Measurements from ENCODE around the gene C16orf74.

C16orf74 gene

DNA sequence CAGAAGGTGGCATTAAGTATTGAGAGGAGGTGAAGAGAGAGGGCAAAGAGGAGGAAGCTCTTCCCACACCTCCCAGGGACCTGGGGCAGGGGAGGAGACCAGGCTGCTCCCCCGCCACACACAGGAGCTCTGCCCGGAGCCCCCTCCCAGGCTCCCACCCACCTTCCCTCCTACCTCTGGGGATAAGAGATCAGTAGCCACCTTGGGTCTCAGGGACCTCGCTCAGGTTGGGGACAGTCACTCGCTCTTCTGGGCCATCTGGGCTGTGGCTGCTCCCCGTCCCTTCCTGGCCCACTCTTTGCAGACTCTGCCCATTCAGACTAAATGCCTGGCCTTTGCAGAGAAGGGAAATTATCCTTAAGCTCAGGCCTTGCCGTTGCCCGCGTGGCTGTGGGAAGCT is 14.9 kb upstream of the C16orf74 start:
- DNase-seq (ENCODE audit: low read depth): no peak
- TF ChIP-seq, protein P1, sequence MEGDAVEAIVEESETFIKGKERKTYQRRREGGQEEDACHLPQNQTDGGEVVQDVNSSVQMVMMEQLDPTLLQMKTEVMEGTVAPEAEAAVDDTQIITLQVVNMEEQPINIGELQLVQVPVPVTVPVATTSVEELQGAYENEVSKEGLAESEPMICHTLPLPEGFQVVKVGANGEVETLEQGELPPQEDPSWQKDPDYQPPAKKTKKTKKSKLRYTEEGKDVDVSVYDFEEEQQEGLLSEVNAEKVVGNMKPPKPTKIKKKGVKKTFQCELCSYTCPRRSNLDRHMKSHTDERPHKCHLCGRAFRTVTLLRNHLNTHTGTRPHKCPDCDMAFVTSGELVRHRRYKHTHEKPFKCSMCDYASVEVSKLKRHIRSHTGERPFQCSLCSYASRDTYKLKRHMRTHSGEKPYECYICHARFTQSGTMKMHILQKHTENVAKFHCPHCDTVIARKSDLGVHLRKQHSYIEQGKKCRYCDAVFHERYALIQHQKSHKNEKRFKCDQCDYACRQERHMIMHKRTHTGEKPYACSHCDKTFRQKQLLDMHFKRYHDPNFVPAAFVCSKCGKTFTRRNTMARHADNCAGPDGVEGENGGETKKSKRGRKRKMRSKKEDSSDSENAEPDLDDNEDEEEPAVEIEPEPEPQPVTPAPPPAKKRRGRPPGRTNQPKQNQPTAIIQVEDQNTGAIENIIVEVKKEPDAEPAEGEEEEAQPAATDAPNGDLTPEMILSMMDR (IDR thresholded peaks at IDR 0.05; ENCODE audit: low read length, missing control alignments): no peak
- no peak overlapping the region for H3K4me3 ChIP-seq (replicated peaks; ENCODE audit: low read depth, low read length)

DNA sequence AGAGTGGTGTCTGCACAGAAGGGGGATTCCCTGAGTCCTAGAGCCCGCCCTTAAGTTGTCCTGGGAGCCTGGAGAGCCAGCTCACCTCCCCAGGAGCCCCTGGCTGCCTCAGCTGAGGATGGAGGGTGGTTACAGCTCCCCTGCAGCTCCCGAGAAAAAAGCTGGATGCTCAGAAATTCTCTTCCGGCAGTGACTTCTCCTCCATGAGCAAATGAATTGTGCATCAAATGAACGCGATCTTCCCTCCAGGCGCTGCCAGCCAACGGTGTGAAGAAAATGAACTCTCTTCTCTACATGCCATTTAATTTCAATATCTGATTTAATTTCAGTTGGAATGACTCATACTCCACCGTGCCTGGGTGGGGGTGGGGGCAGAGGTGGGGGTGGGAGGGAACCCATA is 14.3 kb upstream of the C16orf74 start:
- DNase-seq (ENCODE audit: low read depth): no peak
- TF ChIP-seq, protein P1 (IDR thresholded peaks at IDR 0.05; ENCODE audit: low read length, missing control alignments): no peak
- no peak overlapping the region for H3K4me3 ChIP-seq (replicated peaks; ENCODE audit: low read depth, low read length)

DNA sequence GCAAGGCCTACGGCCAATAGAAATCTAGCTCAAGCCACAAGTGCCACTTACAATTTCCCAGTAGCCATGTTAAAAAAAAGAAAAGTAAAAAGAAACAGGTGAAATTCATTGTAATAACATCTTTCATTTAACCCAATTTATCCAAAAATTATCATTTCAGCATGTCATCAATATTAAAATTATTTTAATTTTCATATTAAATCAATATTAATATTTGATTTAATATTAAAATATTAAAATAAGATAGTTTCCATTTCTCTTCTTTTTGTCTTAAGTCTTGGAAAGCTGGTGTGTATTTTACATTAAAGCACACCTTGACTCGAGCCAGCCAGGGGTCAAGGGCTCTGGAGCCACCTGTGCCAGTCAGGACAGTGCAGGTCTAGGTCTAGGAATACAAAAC is 12.7 kb upstream of the C16orf74 start:
- no peak for DNase-seq (ENCODE audit: low read depth)

DNA sequence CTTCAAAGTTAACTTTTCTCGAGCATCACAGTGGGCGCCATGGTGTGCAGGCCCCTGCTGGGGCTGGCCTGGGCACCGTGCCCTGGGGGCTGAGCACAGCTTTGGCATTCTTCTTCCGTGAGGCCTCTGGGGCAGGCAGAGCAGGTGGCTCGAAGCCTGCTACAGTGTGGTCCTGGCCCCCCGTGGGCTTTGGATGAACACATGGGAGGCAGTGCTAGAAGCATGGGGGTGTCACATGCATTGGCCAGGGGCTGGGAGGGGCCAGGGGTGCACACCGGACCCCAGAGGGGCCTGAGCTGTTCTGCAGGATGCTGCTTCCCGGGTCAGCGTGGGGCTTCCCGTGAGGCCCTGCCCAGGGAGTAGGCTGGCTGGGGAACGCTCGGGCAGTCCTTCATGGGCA is 12.1 kb upstream of the C16orf74 start:
- TF ChIP-seq, protein P1 (IDR thresholded peaks at IDR 0.05; ENCODE audit: low read length, missing control alignments): no peak
- H3K4me3 ChIP-seq (replicated peaks; ENCODE audit: low read depth, low read length): no peak overlapping the region
- DNase-seq (ENCODE audit: low read depth): no peak

More for the DNA sequence above, 12.7 kb upstream of the C16orf74 start:
- H3K4me3 ChIP-seq (replicated peaks; ENCODE audit: low read depth, low read length): no peak overlapping the region
- TF ChIP-seq, protein P1 (IDR thresholded peaks at IDR 0.05; ENCODE audit: low read length, missing control alignments): no peak

DNA sequence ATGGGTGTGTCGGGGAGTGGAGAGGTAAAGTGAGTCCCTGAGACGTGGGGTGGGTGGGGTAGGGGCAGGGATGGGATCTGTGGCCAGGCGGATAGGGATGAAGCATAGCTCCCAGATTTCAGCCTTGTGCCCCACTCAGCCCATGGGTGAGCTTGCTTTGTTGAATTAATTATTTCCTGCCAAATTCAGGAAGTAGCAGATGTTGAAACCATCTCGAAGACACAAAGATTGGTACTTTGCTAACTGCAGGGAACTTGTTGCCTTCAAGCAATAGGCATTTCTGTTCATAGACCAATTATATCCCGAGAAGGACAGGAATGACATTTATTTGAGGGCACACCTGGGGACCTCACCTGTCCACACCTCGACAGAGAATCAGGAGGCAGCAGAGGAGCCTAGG is 11.0 kb upstream of the C16orf74 start:
- TF ChIP-seq, protein P1 (IDR thresholded peaks at IDR 0.05; ENCODE audit: low read length, missing control alignments): no peak
- H3K4me3 ChIP-seq (replicated peaks; ENCODE audit: low read depth, low read length): no peak overlapping the region
- no peak for DNase-seq (ENCODE audit: low read depth)

DNA sequence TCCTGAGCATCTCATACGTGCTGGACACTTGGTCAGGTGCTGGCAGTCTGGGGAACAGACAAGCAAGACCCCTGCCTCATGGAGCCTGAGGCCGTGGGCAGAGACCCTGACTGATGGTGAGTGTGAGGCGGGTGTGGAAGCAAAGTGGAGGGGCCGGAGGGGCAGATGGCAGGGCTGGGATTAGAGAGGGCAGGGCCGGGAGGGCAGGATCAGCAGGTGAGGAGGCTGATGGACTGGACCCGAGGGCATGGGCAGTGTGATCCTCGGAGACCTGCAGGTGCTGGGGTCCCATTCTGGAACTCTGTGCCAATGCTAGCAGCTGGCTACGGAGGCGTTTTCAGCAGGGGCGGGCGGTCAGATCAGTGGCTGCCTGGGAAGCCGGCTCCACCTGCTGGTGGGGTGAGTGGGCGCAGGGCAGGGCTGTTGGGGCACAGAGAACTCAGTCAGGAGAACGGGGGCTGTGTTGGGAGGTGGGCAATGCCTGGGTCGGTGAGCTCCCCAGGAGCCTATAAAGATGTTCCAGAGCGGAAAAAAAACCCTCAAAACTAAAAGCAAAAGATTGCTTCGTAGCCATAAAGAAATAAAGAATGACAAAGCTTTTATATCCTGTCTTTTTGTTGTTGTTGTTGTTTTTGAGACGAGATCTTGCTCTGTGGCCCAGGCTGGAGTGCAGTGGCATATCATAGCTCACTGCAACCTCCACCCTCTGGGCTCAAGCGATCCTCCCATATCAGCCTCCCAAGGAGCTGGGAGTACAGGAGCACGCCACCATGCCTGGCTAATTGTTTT is 8.9 kb upstream of the C16orf74 start:
- TF ChIP-seq, protein P1 (IDR thresholded peaks at IDR 0.05; ENCODE audit: low read length, missing control alignments): peak; percentile 44
- no peak for DNase-seq (ENCODE audit: low read depth)

DNA sequence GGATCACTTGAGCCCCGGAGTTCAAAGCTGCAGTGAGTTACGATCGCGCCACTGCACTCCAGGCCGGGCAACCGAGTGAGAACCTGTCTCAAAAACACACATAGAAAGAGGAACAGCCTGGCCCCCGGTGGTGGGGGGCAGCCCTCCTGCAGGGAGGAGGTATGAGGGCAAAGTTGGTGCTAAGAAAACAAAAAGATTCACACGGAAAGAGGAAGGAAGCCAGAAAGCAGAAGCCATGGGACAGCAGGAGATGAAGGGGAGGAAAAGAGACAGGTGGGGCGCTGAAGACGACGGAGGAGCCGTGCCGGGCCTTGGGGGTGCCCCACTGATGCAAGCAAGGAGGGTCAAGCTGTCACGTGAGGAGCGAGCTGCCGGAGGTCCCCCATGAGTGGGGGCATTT is 8.2 kb upstream of the C16orf74 start:
- DNase-seq (ENCODE audit: low read depth): no peak
- TF ChIP-seq, protein P1 (IDR thresholded peaks at IDR 0.05; ENCODE audit: low read length, missing control alignments): no peak
- no peak overlapping the region for H3K4me3 ChIP-seq (replicated peaks; ENCODE audit: low read depth, low read length)

More for the DNA sequence above, 8.9 kb upstream of the C16orf74 start:
- no peak overlapping the region for H3K4me3 ChIP-seq (replicated peaks; ENCODE audit: low read depth, low read length)
